PC-3 (cell line): ENCODE results near the gene ATF5. TPM values are rescaled to one million over a fixed set of nuclear protein-coding genes. Genes with fewer than 3 reads are reported as not detected.
"Not testable (repeated sequence)": the region's sequence is repeated elsewhere in the genome, so short reads cannot be mapped to it uniquely, and the experiment has no call there.

Source experiments
- ATAC-seq: fragments of 200-7000 bp; cut with Tn5 transposase; 2 replicates; pipeline ENCODE4 v1.9.1; 2020; ENCODE audit warnings: mild to moderate bottlenecking, moderate library complexity
- BruUV-seq: library from RNA; stranded (reverse); fragments of 400-500 nt; replicated peaks from 2 replicates; lab custom pipeline; 2021; lab: Mats Ljungman, UMichigan
- CTCF ChIA-PET: fragments of 300-600 bp; sonication (Branson Sonifier 250); formaldehyde crosslinking; loops from one replicate; lab custom pipeline; 2022; ENCODE audit warnings: antibody characterized with exemption; lab: Charles Lee
- POLR2A ChIA-PET: fragments of 300-600 bp; sonication (Branson Sonifier 250); formaldehyde crosslinking; loops from one replicate; lab custom pipeline; 2022; ENCODE audit warnings: antibody characterized with exemption; ENCODE audit not compliant: unreplicated experiment; lab: Charles Lee
- DNase-seq: peaks from one replicate; pipeline ENCODE4 v3.0.0-alpha.2; 2015
- H2AFZ ChIP-seq: fragments of 300-600 bp; sonication (generic); 2 replicates; pipeline ENCODE4 v1.6.0; 2016; ENCODE audit warnings: antibody characterized with exemption, low read length
- H3F3A ChIP-seq: fragments of 300-600 bp; sonication (generic); one replicate; pipeline ENCODE4 v1.6.0; 2017; ENCODE audit warnings: antibody characterized with exemption, low read length, control low read depth, mild to moderate bottlenecking; ENCODE audit not compliant: unreplicated experiment
- H3K27ac ChIP-seq: fragments of 300-600 bp; sonication (generic); 2 replicates; pipeline ENCODE4 v1.5.1; 2016; ENCODE audit warnings: mild to moderate bottlenecking, low read length
- H3K27me3 ChIP-seq: fragments of 300-600 bp; sonication (generic); 2 replicates; pipeline ENCODE4 v1.6.1; 2016; ENCODE audit warnings: low read length, mixed read lengths
- H3K36me3 ChIP-seq: fragments of 300-600 bp; sonication (generic); 2 replicates; pipeline ENCODE4 v1.6.1; 2016; ENCODE audit warnings: low read depth, mixed run types, low read length, mixed read lengths
- H3K4me1 ChIP-seq: fragments of 300-600 bp; sonication (generic); 2 replicates; pipeline ENCODE4 v1.5.1; 2016; ENCODE audit warnings: low read length; ENCODE audit not compliant: insufficient read depth
- H3K4me2 ChIP-seq: fragments of 300-600 bp; sonication (generic); 2 replicates; pipeline ENCODE4 v1.6.0; 2016; ENCODE audit warnings: low read length
- H3K4me3 ChIP-seq: fragments of 300-600 bp; sonication (generic); 2 replicates; pipeline ENCODE4 v1.5.1; 2016; ENCODE audit warnings: mild to moderate bottlenecking, low read length, mixed read lengths
- H3K79me2 ChIP-seq: fragments of 300-600 bp; sonication (generic); 2 replicates; pipeline ENCODE4 v1.6.1; 2017; ENCODE audit warnings: low read length, mixed read lengths
- H3K9ac ChIP-seq: fragments of 300-600 bp; sonication (generic); 2 replicates; pipeline ENCODE4 v1.6.0; 2016; ENCODE audit warnings: mild to moderate bottlenecking, low read length
- H3K9me2 ChIP-seq: fragments of 300-600 bp; sonication (generic); replicated peaks from 2 replicates; pipeline ENCODE4 v1.6.1; 2016; ENCODE audit warnings: mixed run types, low read length, mixed read lengths
- H3K9me3 ChIP-seq: fragments of 300-600 bp; sonication (generic); 2 replicates; pipeline ENCODE4 v1.6.1; 2016; ENCODE audit warnings: low read length, mixed read lengths
- H4K20me1 ChIP-seq: fragments of 300-600 bp; sonication (generic); 2 replicates; pipeline ENCODE4 v1.6.1; 2016; ENCODE audit warnings: low read length, mixed read lengths
- CTCF ChIP-seq: fragments of 300-600 bp; sonication (generic); conservative IDR thresholded peaks from 2 replicates; pipeline ENCODE4 v1.5.1; 2017; ENCODE audit warnings: antibody characterized with exemption, low read depth, mild to moderate bottlenecking, low read length
- EZH2 ChIP-seq: fragments of 300-600 bp; sonication (generic); IDR thresholded peaks from one replicate; pipeline ENCODE4 v1.6.1; 2017; ENCODE audit warnings: antibody characterized with exemption, mild to moderate bottlenecking, low read length; ENCODE audit not compliant: unreplicated experiment
- EZH2phosphoT487 ChIP-seq: fragments of 300-600 bp; sonication (generic); IDR thresholded peaks from 2 replicates; pipeline ENCODE4 v1.6.1; 2018; ENCODE audit warnings: mild to moderate bottlenecking, antibody characterized with exemption, low read length, borderline replicate concordance
- intact Hi-C: fragments of 100-400 bp; cut with micrococcal nuclease; formaldehyde crosslinking; loops from 2 replicates; pipeline ENCODE4 v1.9.0; 2023
- total RNA-seq: library from RNA; depleted of rRNA; stranded (reverse); fragments of >200 nt; gene quantifications from 2 replicates; pipeline ENCODE4 v1.2.3, GENCODE V29; 2014

The ATF5 gene
- total RNA-seq, 1 experiment from 2014 or later = 50.7 TPM

DNA sequence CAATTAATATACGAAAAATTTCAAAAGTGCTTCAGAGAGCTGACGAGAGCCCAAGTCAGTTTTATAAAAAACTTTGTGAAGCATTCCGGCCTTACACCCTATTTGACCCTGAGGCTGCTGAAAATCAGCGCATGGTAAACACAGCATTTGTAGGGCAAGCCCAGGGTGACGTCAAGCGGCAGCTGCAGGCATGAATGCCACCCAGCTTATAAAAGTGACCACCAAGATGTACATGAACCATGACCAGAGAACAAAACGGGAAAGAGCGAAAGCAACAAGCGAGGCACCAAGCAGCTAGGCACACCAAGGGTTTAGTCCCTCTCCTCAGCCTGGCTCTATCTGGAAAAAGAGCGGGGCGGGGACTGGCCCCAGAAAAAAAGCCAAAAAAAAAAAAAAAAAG, 25.9 kb downstream of the ATF5 start:
- no peak for TF ChIP-seq EZH2phosphoT487
- TF ChIP-seq EZH2 = no peak
- TF ChIP-seq CTCF = no peak
- Histone ChIP-seq H3K9me3 (no peaks in the 10 kb centered on the region), H3F3A (no peaks in the 10 kb centered on the region), H3K4me1 (no peaks in the 10 kb centered on the region), H2AFZ (no peak overlapping the region), H3K79me2 (no peaks in the 10 kb centered on the region), H3K4me2 (no peak overlapping the region), H3K27me3 (peaks cover 20% of the 10 kb centered on the region; the same call in 1 of the 2 replicates), H4K20me1 (no peaks in the 10 kb centered on the region), H3K36me3 (no peaks in the 10 kb centered on the region), H3K9me2 (no peaks in the 10 kb centered on the region), H3K9ac (no peak overlapping the region), H3K27ac (no peak overlapping the region), H3K4me3 (no peak overlapping the region)
- POLR2A ChIA-PET = no interaction called here
- CTCF ChIA-PET = no interaction called here
- DNase-seq (no peak), ATAC-seq (no peak)
- intact Hi-C loops = no loop called here
- BruUV-seq = no TSS peak

GRCh38 chr19:49956115-49956495, 27.1 kb downstream of the ATF5 start:
- Histone ChIP-seq H3K79me2 (no peaks in the 10 kb centered on the region), H2AFZ (no peak overlapping the region), H3K9ac (no peak overlapping the region), H3K9me2 (no peaks in the 10 kb centered on the region), H3K4me1 (no peaks in the 10 kb centered on the region), H3K9me3 (no peaks in the 10 kb centered on the region), H3K4me3 (no peak overlapping the region), H3F3A (no peaks in the 10 kb centered on the region), H3K27ac (no peak overlapping the region), H3K4me2 (no peak overlapping the region), H4K20me1 (no peaks in the 10 kb centered on the region), H3K27me3 (peaks cover 20% of the 10 kb centered on the region; the same call in 1 of the 2 replicates), H3K36me3 (no peaks in the 10 kb centered on the region)
- no TSS peak for BruUV-seq
- intact Hi-C loops = no loop called here
- no peak for DNase-seq
- POLR2A ChIA-PET = no interaction called here
- no peak for TF ChIP-seq EZH2
- no peak for TF ChIP-seq EZH2phosphoT487
- TF ChIP-seq CTCF = no peak
- CTCF ChIA-PET = no interaction called here
- ATAC-seq = no peak

DNA sequence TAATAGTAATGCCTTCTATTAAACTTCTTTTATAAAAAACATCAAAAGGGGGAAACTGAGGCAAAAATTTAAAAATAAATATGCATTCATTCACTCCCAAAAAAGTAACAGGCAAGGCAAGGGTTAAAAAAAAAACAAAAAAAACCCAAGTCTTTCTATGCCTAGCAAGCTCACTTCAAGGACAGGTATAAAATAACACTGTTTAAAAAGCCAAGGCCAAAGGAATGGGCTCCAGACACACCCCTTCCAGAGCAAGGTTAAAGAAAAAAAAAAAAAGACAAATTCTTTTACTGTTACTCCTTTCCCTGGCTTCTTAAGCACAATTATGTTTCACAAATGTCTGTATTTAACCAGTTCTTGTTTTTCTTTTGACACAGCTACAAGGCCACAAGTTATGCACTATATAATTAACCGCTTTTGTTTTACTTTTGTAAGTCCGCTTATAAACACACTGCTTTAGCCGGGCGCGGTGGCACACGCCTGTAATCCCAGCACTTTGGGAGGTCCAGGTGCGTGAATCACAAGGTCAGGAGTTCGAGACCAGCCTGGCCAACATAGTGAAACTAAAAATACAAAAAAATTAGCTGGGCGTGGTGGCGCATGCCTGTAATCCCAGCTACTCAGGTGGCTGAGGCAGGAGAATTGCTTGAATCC, 28.4 kb downstream of the ATF5 start:
- ChIA-PET POLR2A (interaction anchor here (0.6 kb wide), 1 partner anchor 372 kb away, joined by 7 read pairs; the partner anchor contains the start of gene KCNC3), CTCF (interaction anchor here (0.8 kb wide), 1 partner anchor 18 kb away, joined by 3 read pairs; no protein-coding TSS in a partner anchor)
- no peak overlapping the region for H2AFZ ChIP-seq

DNA sequence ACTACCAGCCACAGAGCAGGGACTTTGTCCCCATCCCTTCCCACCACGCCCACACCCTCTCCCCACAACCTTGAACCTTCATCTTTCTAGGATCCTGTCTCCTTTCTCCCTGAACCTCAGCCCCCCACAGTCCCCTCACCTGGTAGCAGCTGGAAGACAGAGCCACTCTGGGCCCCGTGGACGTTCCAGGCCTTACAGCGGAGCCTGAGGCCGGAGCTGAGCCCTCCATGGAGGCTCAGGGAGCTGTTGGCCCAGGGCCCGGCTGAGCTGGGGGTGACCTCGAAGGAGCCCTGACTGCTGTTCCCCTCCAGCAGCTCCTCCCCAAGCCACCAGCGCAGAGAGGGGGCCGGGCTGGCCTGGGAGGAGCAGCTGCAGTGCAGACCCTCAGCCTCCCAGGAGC, 29.1 kb downstream of the ATF5 start:
- H3K9me3 ChIP-seq, H3K9me2 ChIP-seq, H3K4me1 ChIP-seq, ATAC-seq, POLR2A ChIA-PET, CTCF ChIA-PET, H3F3A ChIP-seq, H3K9ac ChIP-seq, H3K4me2 ChIP-seq, H3K27ac ChIP-seq, H3K4me3 ChIP-seq, H3K79me2 ChIP-seq, intact Hi-C loops, H2AFZ ChIP-seq, DNase-seq, BruUV-seq, H3K36me3 ChIP-seq, H4K20me1 ChIP-seq: not testable (repeated sequence)
- peaks cover 16% of the 10 kb centered on the region; the same call in 1 of the 2 replicates for H3K27me3 ChIP-seq

More for the DNA sequence above, 28.4 kb downstream of the ATF5 start:
- H3K4me3 ChIP-seq = no peak overlapping the region
- no peaks in the 10 kb centered on the region for H3K9me2 ChIP-seq
- no peaks in the 10 kb centered on the region for H3K9me3 ChIP-seq
- H3K27ac ChIP-seq = no peak overlapping the region
- no peak overlapping the region for H3K4me2 ChIP-seq
- no peaks in the 10 kb centered on the region for H4K20me1 ChIP-seq
- no peak overlapping the region for H3K9ac ChIP-seq
- no peaks in the 10 kb centered on the region for H3F3A ChIP-seq
- BruUV-seq = no TSS peak
- no peaks in the 10 kb centered on the region for H3K4me1 ChIP-seq
- H3K79me2 ChIP-seq = no peaks in the 10 kb centered on the region
- intact Hi-C loops = no loop called here
- TF ChIP-seq EZH2phosphoT487 = no peak
- H3K36me3 ChIP-seq = no peaks in the 10 kb centered on the region
- peaks cover 20% of the 10 kb centered on the region; the same call in 1 of the 2 replicates for H3K27me3 ChIP-seq
- DNase-seq (no peak), ATAC-seq (no peak)

DNA sequence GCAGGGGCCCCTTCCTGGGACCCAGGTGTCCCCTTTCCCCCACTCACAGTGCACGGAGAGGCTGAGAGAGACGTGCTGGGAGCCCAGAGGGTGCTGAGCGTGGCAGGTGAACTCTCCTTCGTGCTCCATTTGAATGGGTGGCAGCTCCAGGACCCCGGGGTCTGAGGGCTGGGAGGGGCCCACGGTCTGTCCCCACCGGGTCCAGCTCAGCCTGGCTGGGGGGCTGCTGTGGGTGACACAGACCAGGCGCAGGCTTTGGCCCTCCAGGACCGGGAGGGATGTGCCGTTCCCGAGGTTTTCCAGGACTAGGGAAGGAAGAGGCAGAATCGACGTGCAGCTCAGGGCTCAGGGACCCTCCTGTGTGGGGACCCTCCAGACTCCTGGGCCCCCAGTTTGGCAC, 29.6 kb downstream of the ATF5 start:
- H3K9me3 ChIP-seq, H3K27ac ChIP-seq, H3K36me3 ChIP-seq, H3K4me2 ChIP-seq, intact Hi-C loops, H3K9me2 ChIP-seq, CTCF ChIA-PET, H3K79me2 ChIP-seq, BruUV-seq, H3K9ac ChIP-seq, H3F3A ChIP-seq, DNase-seq, POLR2A ChIA-PET, H3K4me1 ChIP-seq, H2AFZ ChIP-seq, H4K20me1 ChIP-seq, ATAC-seq, H3K4me3 ChIP-seq: not testable (repeated sequence)
- peaks cover 11% of the 10 kb centered on the region; the same call in 1 of the 2 replicates for H3K27me3 ChIP-seq
